BJ (cell line): ENCODE measurements around the gene MFSD8. TPM values are rescaled to one million over a fixed set of nuclear protein-coding genes. Genes with fewer than 3 reads are reported as not detected.
"Not testable (repeated sequence)": the region's sequence is repeated elsewhere in the genome, so short reads cannot be mapped to it uniquely, and the experiment has no call there.

Experiments
- CTCF ChIA-PET: fragments of 350-600 bp; formaldehyde crosslinking; extraction: SDS; loops from one replicate; lab custom pipeline; 2021; ENCODE audit warnings: antibody characterized with exemption, inconsistent platforms; lab: Yijun Ruan, JAX
- POLR2A ChIA-PET: fragments of 300-600 bp; sonication (Branson Sonifier 250); formaldehyde crosslinking; extraction: SDS; loops from one replicate; lab custom pipeline; 2021; ENCODE audit warnings: antibody characterized with exemption; lab: Charles Lee
- DNase-seq: peaks from one replicate; pipeline ENCODE4 v3.0.0-alpha.2; 2011; ENCODE audit warnings: low read depth
- H3K27me3 ChIP-seq: 2 replicates; pipeline ENCODE4 v1.6.0; 2011; ENCODE audit warnings: low read length; ENCODE audit not compliant: control insufficient read depth, insufficient read depth
- H3K36me3 ChIP-seq: 2 replicates; pipeline ENCODE4 v1.5.1; 2011; ENCODE audit warnings: low read length; ENCODE audit not compliant: control insufficient read depth, insufficient read depth
- H3K4me3 ChIP-seq: 2 replicates; pipeline ENCODE4 v1.5.1; 2011; ENCODE audit warnings: low read depth, mild to moderate bottlenecking, control low read depth, low read length
- CTCF ChIP-seq: IDR thresholded peaks from 2 replicates; pipeline ENCODE4 v1.5.1; 2011; ENCODE audit warnings: low read depth, mild to moderate bottlenecking, control low read depth, inconsistent platforms, low read length, moderate library complexity; ENCODE audit not compliant: insufficient read depth
- polyA plus RNA-seq: library from polyadenylated mRNA; depleted of rRNA; stranded (reverse); fragments of >200 nt; gene quantifications from 2 replicates; pipeline ENCODE4 v1.2.3, GENCODE V29; 2011

The MFSD8 gene
- polyA plus RNA-seq, 1 experiment, result 7.9 TPM

GRCh38 chr4:127978930-127979329 is 14.0 kb upstream of the MFSD8 start:
- POLR2A ChIA-PET, result no interaction called here
- CTCF ChIA-PET, result interaction anchor here (1.0 kb wide), 1 partner anchor 42 kb away, joined by 4 read pairs; no protein-coding TSS in a partner anchor

GRCh38 chr4:127975121-127975770 is 10.3 kb upstream of the MFSD8 start:
- CTCF ChIA-PET, result no interaction called here
- no peak for TF ChIP-seq CTCF
- no peaks in the 10 kb centered on the region for H3K27me3 ChIP-seq
- POLR2A ChIA-PET, result no interaction called here
- H3K4me3 ChIP-seq, result no peak overlapping the region
- no peak for DNase-seq
- H3K36me3 ChIP-seq, result no peaks in the 10 kb centered on the region; the same call in 1 of the 2 replicates

More at GRCh38 chr4:127978930-127979329, 14.0 kb upstream of the MFSD8 start:
- TF ChIP-seq CTCF, result no peak
- Histone ChIP-seq H3K4me3 (no peak overlapping the region), H3K27me3 (no peaks in the 10 kb centered on the region), H3K36me3 (no peaks in the 10 kb centered on the region)
- DNase-seq, result no peak

GRCh38 chr4:127970925-127971324 is 6.0 kb upstream of the MFSD8 start:
- DNase-seq, H3K36me3 ChIP-seq, H3K4me3 ChIP-seq, H3K27me3 ChIP-seq, CTCF ChIA-PET, POLR2A ChIA-PET: not testable (repeated sequence)

GRCh38 chr4:127968586-127968985 is 3.6 kb upstream of the MFSD8 start:
- H3K36me3 ChIP-seq, result no peaks in the 10 kb centered on the region; the same call in 1 of the 2 replicates
- H3K4me3 ChIP-seq, result no peak overlapping the region
- POLR2A ChIA-PET, result interaction anchor here (0.6 kb wide), 1 partner anchor 97 kb away, joined by 10 read pairs; no protein-coding TSS in a partner anchor
- DNase-seq, result no peak
- CTCF ChIA-PET, result interaction anchor here (0.6 kb wide), 1 partner anchor 1394 kb away, joined by 3 read pairs; no protein-coding TSS in a partner anchor
- no peaks in the 10 kb centered on the region for H3K27me3 ChIP-seq
- no peak for TF ChIP-seq CTCF

GRCh38 chr4:127967141-127967775 is 2.3 kb upstream of the MFSD8 start:
- ChIA-PET POLR2A (interaction anchor here (0.6 to 0.7 kb wide), 2 partner anchors 186 to 845 kb away, joined by 3 to 8 read pairs; no protein-coding TSS in a partner anchor), CTCF (no interaction called here)
- Histone ChIP-seq H3K4me3 (no peak overlapping the region), H3K27me3 (no peaks in the 10 kb centered on the region), H3K36me3 (no peaks in the 10 kb centered on the region)
- no peak for TF ChIP-seq CTCF
- no peak for DNase-seq
